ENCODE data around the gene TNS3. TPM values are rescaled to one million over a fixed set of nuclear protein-coding genes. Genes with fewer than 3 reads are reported as not detected.

The TNS3 gene
- total and polyA plus RNA-seq, 2 donors (not counting 1 experiment from before 2014, with no cell fraction given): 11.4 to 77.5 TPM

DNA sequence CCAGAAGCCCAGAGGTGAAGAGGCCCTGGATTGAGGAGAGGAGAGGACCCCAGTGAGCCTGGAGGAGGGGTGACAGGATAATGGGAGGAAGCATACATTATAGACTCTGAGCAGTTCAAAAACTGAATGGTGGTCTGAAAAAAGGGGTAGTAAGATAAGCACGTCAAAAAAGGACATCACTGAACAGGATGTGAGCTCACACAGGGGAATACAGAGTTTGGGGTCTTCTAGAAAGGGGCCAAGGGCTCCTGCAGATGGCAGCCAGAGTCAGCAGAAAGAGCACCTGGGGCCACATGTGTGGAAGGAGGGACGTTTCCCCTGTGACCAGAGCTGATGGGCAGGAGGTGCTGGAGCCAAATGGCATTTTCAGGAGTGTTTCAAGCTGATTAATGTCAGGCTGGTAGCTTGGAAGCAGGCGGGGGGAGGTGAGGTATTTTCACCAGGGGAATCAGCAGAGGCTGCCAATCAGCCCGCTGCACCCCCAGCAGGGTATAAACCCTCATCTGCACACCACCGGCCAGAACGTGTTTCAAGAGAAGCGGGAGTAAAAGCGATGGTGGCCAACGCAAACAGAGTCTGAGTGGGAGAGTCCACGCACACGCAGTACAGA, 85.8 kb downstream of the TNS3 start:
- Histone ChIP-seq H3K79me2 (ENCODE audit: control insufficient read depth, insufficient read depth, low read length) (peaks cover 23% of the 10 kb centered on the region), H3K9ac (ENCODE audit: low read length) (no peak overlapping the region), H3K9me3 (ENCODE audit: control extremely low read depth in 1 of 3, control insufficient read depth in 2 of 3, insufficient read depth in 1 of 3, low read length in 2 of 3) (peaks cover 0 to 3% (median 0%) of the 10 kb centered on the region in 3 donors), H3K4me3 (ENCODE audit: control extremely low read depth in 1 of 5, extremely low read depth in 1 of 5, insufficient read depth in 1 of 5, low read depth in 2 of 5, low read length in 4 of 5) (no peak overlapping the region), H3K4me1 (ENCODE audit: control insufficient read depth in 2 of 2, insufficient read depth in 2 of 2, low read length in 2 of 2) (peaks cover 42 to 63% of the 10 kb centered on the region in 2 donors), H3K36me3 (replicated peaks in 1 of 2; ENCODE audit: control extremely low read depth in 1 of 2, control insufficient read depth in 1 of 2, extremely low read depth in 1 of 2, insufficient read depth in 2 of 2, low read length in 1 of 2) (peaks cover 0 to 2% of the 10 kb centered on the region in 2 experiments), H3K27me3 (replicated peaks in 1 of 4; ENCODE audit: control extremely low read depth in 1 of 4, control insufficient read depth in 3 of 4, insufficient read depth in 4 of 4, low read length in 3 of 4) (no peaks in the 10 kb centered on the region), H4K20me1 (ENCODE audit: control insufficient read depth, insufficient read depth, low read length, poor library complexity, severe bottlenecking) (peaks cover 9% of the 10 kb centered on the region), H3K27ac (ENCODE audit: low read length in 2 of 2) (peak overlapping the region; percentile 29 to 56), H2AFZ (ENCODE audit: insufficient read depth, low read depth, low read length, poor library complexity, severe bottlenecking) (peak overlapping the region; percentile 1), H3K4me2 (replicated peaks; ENCODE audit: low read depth, low read length, poor library complexity, severe bottlenecking) (peak overlapping the region; percentile 61)
- TF ChIP-seq EZH2 (IDR thresholded peaks at IDR 0.05; ENCODE audit: borderline replicate concordance, insufficient read depth, low read depth, low read length, poor library complexity, severe bottlenecking): no peak
- TF ChIP-seq, protein P1, sequence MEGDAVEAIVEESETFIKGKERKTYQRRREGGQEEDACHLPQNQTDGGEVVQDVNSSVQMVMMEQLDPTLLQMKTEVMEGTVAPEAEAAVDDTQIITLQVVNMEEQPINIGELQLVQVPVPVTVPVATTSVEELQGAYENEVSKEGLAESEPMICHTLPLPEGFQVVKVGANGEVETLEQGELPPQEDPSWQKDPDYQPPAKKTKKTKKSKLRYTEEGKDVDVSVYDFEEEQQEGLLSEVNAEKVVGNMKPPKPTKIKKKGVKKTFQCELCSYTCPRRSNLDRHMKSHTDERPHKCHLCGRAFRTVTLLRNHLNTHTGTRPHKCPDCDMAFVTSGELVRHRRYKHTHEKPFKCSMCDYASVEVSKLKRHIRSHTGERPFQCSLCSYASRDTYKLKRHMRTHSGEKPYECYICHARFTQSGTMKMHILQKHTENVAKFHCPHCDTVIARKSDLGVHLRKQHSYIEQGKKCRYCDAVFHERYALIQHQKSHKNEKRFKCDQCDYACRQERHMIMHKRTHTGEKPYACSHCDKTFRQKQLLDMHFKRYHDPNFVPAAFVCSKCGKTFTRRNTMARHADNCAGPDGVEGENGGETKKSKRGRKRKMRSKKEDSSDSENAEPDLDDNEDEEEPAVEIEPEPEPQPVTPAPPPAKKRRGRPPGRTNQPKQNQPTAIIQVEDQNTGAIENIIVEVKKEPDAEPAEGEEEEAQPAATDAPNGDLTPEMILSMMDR (IDR thresholded peaks at IDR 0.05): no peak
- 72% methylated on average over 10 of the region's 11 CpGs for WGBS (ENCODE audit: insufficient coverage)
- DNase-seq (no peak), ATAC-seq (ENCODE audit: low read depth) (no peak)
- Mint-ChIP-seq H3K4me3 (peak overlapping the region; percentile 54), H3K27ac (peak overlapping the region; percentile 78), H3K9me3 (ENCODE audit: insufficient read depth) (no peaks in the 10 kb centered on the region), H3K27me3 (no peaks in the 10 kb centered on the region), H3K4me1 (peaks cover 67% of the 10 kb centered on the region)
- ChIA-PET POLR2A (interaction anchor here (1.1 kb wide), 1 partner anchor 15 kb away, joined by 6 read pairs; no protein-coding TSS in a partner anchor), CTCF (interaction anchor here (0.6 to 2.1 kb wide), 4 partner anchors 11 to 180 kb away, joined by 3 to 8 read pairs (median 4); no protein-coding TSS in a partner anchor)
- intact Hi-C loops (cut with micrococcal nuclease): no loop called here

All from B cell (primary cell).